Measurements from ENCODE around the gene SREBF2.
"Not testable (repeated sequence)": the region's sequence is repeated elsewhere in the genome, so short reads cannot be mapped to it uniquely, and the experiment has no call there.

The SREBF2 gene

GRCh38 chr22:41821471-41822316 is 11.2 kb upstream of the SREBF2 start:
- no peak for DNase-seq

GRCh38 chr22:41822317-41823057 is 10.4 kb upstream of the SREBF2 start:
- DNase-seq: peak; percentile 80

- DNase-seq: no peak
Observed at GRCh38 chr22:41823797-41824196, 9.1 kb upstream of the SREBF2 start.

GRCh38 chr22:41825376-41825775 is 7.5 kb upstream of the SREBF2 start:
- DNase-seq: no peak

GRCh38 chr22:41826021-41826420 is 6.9 kb upstream of the SREBF2 start:
- DNase-seq: no peak

GRCh38 chr22:41826430-41827383 is 6.2 kb upstream of the SREBF2 start:
- no peak for DNase-seq

GRCh38 chr22:41827671-41828070 is 5.2 kb upstream of the SREBF2 start:
- DNase-seq: no peak

GRCh38 chr22:41828516-41828915 is 4.4 kb upstream of the SREBF2 start:
- DNase-seq: no peak

- DNase-seq: no peak
Observed at GRCh38 chr22:41830174-41830573, 2.7 kb upstream of the SREBF2 start.

- DNase-seq: no peak
Observed at GRCh38 chr22:41831383-41831782, 1.5 kb upstream of the SREBF2 start.

- DNase-seq: no peak
Observed at GRCh38 chr22:41831828-41832552, 915 bp upstream of the SREBF2 start.

GRCh38 chr22:41833369-41834004 is 582 bp downstream of the SREBF2 start:
- DNase-seq: peak; percentile 80

- no peak for DNase-seq
Observed at GRCh38 chr22:41834005-41834944, 1.4 kb downstream of the SREBF2 start.

GRCh38 chr22:41835462-41835861 is 2.6 kb downstream of the SREBF2 start:
- DNase-seq: not testable (repeated sequence)

- no peak for DNase-seq
Observed at GRCh38 chr22:41836551-41836950, 3.6 kb downstream of the SREBF2 start.

- DNase-seq: no peak
Observed at GRCh38 chr22:41838842-41839618, 6.1 kb downstream of the SREBF2 start.

GRCh38 chr22:41840216-41840615 is 7.3 kb downstream of the SREBF2 start:
- DNase-seq: no peak

- DNase-seq: no peak
Observed at GRCh38 chr22:41841085-41841712, 8.3 kb downstream of the SREBF2 start.
